HG03280 (cell line): ENCODE data around the gene GEMIN4.
"Not testable (repeated sequence)": the region's sequence is repeated elsewhere in the genome, so short reads cannot be mapped to it uniquely, and the experiment has no call there.

ENCODE experiments used
- ATAC-seq: cut with Tn5 transposase; IDR thresholded peaks from one replicate; pipeline ENCODE4 v1.9.1; 2021; ENCODE audit warnings: mild to moderate bottlenecking, moderate library complexity; ENCODE audit not compliant: unreplicated experiment

Gene GEMIN4

DNA sequence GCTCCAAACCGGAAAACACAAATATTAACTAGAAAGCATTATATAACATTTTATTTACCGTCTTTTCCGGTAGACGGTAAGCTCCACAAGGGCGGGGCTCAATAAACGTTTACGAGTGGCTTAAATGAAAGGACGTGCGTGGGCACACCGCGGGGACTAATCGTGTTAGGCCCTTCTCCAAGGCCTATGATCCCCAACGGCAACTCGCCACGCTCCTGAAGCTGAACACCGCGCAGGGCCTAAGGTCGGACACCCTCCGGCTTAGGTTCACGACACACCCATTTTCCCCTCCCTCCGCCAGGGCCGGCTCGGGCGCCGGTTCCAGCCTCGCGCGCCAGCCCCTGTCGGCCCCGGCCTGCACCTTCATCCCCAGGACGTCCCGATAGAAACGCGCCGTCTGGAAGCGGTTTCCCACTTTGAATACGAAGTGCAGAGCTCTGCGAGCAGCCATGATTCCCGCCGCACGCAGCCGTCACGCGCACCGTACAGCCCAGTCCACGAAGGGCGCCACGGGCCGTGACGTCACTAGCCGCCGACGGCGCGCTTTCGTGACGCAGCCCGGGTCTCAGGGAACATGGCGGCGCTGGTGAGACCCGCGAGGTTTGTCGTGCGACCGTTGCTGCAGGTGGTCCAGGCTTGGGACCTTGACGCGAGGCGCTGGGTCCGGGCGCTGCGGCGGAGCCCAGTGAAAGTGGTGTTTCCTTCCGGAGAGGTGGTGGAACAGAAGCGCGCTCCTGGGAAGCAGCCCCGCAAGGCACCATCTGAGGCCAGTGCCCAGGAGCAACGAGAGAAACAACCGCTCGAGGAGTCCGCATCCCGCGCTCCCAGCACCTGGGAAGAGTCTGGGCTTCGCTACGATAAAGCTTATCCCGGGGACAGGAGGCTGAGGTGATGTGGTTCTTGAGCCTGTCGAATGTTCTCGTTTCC lies 30.0 kb upstream of the GEMIN4 start, which contains the start of the genes GLOD4 and MRM3:
GLOD4 (minus strand) TSS at position 476 of the 927 bp plus-strand sequence; CDS start at position 451, 25 bp downstream.
MRM3 (plus strand) TSS at position 549 of the 927 bp plus-strand sequence; CDS start at position 575, 26 bp downstream.
- peak; percentile 89 for ATAC-seq

- ATAC-seq, result no peak
Measured at GRCh38 chr17:778096-778495, 26.0 kb upstream of the GEMIN4 start.

- ATAC-seq, result no peak
Measured at GRCh38 chr17:774313-774584, 22.2 kb upstream of the GEMIN4 start.

DNA sequence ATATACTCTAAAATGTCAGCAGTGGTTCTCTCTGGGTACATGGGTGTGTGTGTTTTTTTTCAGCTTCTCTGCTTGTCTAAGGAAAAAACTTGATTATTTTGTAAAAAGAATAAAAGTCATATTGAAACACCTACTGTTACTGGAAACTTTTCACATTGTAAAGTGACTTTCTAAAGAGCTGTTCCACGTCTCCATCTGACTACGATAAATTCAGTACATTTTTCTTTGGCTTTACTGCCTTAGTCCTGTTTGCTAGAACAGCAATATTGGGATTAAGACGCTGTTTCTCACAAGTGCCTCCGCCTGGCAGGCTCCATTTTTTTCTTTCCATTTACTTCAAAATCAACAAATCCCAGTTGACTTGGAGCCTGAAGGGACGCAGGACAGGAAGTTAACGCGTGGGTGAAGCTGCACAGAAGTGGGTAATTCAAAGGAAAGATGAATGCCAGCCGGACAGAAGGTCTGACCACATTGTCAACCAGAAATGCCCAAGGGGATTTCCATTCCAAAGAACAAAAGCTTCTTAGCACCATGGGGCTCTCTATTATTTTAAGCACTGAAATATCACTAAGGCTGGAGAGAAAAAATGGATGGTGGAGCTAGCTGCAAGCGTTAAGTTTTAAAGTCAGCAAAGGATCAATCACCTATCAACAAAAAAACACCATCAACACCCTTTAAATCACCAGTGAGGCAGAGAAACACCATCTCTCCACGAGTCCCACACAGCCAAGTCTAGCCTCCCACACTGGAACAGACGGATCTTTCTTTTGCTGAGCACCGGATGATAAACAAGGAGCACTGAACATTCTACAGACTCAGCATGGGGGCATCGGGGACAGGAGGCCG lies 21.6 kb upstream of the GEMIN4 start:
- ATAC-seq, result no peak

GRCh38 chr17:773016-773415 lies 21.0 kb upstream of the GEMIN4 start:
- ATAC-seq, result no peak

GRCh38 chr17:767076-767475 lies 15.0 kb upstream of the GEMIN4 start:
- ATAC-seq, result no peak

GRCh38 chr17:760371-760770 lies 8.3 kb upstream of the GEMIN4 start:
- no peak for ATAC-seq

- ATAC-seq, result no peak
Measured at GRCh38 chr17:759964-760363, 7.9 kb upstream of the GEMIN4 start.

DNA sequence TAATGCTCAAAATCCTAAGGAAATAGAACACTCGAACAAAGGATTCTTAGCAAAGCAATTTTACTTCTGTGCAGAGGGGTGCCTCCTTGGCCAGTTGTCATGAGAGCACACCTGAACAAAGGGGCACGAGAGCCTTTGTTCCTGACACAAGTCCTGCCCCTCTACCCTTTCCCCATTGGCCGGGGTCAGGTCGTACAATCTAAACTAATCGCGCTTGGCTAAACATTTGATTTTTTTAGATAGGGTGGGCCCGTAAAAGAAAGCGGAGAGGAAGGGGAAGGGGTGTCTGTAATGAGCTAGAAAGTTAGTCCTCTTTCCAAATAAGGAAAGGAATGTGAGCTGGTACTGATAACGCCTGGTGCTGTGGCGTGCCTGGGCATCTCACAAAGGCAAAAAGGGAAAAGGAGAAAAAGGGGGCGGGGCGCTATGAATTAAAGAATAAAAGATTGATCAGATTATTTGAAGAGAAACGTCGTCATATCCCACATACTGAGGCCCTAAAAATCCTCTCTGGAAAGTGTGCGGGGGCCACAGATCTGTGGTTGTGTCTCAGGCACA lies 4.0 kb upstream of the GEMIN4 start:
- ATAC-seq, result not testable (repeated sequence)

DNA sequence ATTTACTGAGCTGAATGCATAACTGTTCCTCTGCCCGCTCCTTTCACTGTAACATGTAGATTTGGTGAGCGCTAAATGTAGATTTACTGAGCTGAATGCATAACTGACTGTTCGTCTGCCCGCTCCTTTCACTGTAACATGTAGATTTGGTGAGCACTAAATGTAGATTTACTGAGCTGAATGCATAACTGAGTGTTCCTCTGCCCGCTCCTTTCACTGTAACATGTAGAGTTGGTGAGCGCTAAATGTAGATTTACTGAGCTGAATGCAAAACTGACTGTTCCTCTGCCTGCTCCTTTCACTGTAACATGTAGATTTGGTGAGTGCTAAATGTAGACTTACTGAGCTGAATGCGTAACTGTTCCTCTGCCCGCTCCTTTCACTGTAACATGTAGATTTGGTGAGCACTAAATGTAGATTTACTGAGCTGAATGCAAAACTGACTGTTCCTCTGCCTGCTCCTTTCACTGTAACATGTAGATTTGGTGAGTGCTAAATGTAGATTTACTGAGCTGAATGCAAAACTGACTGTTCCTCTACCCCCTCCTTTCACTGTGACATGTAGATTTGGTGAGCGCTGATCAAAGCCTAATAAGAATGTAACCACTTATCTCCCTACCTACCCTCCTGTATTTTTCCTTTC lies 3.4 kb upstream of the GEMIN4 start:
- ATAC-seq, result not testable (repeated sequence)

- ATAC-seq, result no peak
Measured at GRCh38 chr17:753418-753817, 1.4 kb upstream of the GEMIN4 start.

DNA sequence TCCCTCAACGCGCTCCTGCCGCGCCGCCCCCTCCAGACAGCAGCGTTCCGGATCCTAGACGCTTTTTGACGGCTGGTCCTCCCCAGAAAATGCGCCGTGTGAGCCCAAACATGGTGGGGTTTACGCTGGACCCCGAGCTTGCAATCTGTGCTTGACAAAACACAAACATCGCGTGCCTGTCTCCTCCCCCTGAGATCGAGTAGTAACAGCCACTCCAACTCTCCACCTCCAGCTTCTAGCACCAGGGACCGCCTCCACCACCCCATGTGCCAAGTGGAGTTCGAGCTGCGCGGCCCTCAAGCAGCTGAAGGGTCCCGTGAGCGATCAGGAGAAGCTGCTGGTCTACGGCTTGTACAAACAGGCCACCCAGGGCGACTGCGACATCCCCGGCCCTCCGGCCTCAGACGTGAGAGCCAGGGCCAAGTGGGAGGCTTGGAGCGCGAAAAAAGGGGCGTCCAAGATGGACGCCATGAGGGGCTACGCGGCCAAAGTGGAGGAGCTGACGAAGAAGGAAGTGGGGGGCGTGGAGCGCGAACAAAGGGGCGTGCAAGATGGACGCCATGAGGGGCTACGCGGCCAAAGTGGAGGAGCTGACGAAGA lies 656 bp upstream of the GEMIN4 start:
- no peak for ATAC-seq

- peak; percentile 28 for ATAC-seq
Measured at GRCh38 chr17:751269-752001, 629 bp downstream of the GEMIN4 start.

- ATAC-seq, result no peak
Measured at GRCh38 chr17:750431-751037, 1.5 kb downstream of the GEMIN4 start.

DNA sequence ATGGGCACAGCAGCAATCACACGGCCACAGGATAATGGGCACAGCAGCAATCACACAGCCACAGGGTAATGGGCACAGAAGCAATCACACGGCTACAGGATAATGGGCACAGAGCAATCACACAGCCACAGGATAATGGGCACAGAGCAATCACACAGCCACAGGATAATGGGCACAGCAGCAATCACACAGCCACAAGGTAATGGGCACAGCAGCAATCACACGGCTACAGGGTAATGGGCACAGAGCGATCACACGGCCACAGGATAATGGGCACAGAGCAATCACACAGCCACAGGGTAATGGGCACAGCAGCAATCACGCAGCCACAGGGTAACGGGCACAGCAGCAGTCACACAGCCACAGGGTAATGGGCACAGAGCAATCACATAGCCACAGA lies 2.7 kb downstream of the GEMIN4 start:
- ATAC-seq, result not testable (repeated sequence)

DNA sequence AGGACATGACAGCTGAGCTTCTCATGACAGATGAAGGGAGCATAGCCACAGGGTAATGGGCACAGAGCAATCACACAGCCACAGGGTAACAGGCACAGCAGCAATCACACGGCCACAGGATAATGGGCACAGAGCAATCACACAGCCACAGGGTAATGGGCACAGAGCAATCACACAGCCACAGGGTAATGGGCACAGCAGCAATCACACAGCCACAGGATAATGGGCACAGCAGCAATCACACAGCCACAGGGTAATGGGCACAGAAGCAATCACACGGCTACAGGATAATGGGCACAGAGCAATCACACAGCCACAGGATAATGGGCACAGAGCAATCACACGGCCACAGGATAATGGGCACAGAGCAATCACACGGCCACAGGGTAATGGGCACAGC lies 3.5 kb downstream of the GEMIN4 start:
- ATAC-seq, result not testable (repeated sequence)

- ATAC-seq, result no peak
Measured at GRCh38 chr17:746783-747629, 5.1 kb downstream of the GEMIN4 start.

GRCh38 chr17:746181-746580 lies 5.9 kb downstream of the GEMIN4 start:
- no peak for ATAC-seq

GRCh38 chr17:745406-745805 lies 6.7 kb downstream of the GEMIN4 start:
- ATAC-seq, result no peak
